HG03159 (cell line): ENCODE data around the gene GRID1.
"Not testable (repeated sequence)": the region's sequence is repeated elsewhere in the genome, so short reads cannot be mapped to it uniquely, and the experiment has no call there.

Experiments used
- ATAC-seq: cut with Tn5 transposase; IDR thresholded peaks from one replicate; pipeline ENCODE4 v1.9.1; 2021; ENCODE audit warnings: mild to moderate bottlenecking, moderate library complexity; ENCODE audit not compliant: unreplicated experiment

Gene GRID1

GRCh38 chr10:85976267-85976793 lies 390.3 kb downstream of the GRID1 start:
- no peak for ATAC-seq

GRCh38 chr10:85971494-85971893 lies 395.1 kb downstream of the GRID1 start:
- no peak for ATAC-seq

GRCh38 chr10:85967594-85967993 lies 399.0 kb downstream of the GRID1 start:
- ATAC-seq: no peak

GRCh38 chr10:85961479-85962067 lies 405.0 kb downstream of the GRID1 start:
- no peak for ATAC-seq

GRCh38 chr10:85961073-85961472 lies 405.5 kb downstream of the GRID1 start:
- ATAC-seq: no peak

- no peak for ATAC-seq
These were observed 407.4 kb downstream of the GRID1 start for GRCh38 chr10:85959239-85959638.

GRCh38 chr10:85950921-85951320 lies 415.7 kb downstream of the GRID1 start:
- ATAC-seq: no peak

- ATAC-seq: peak; percentile 89
These were observed 419.8 kb downstream of the GRID1 start for GRCh38 chr10:85946713-85947326.

- ATAC-seq: no peak
These were observed 430.4 kb downstream of the GRID1 start for GRCh38 chr10:85936161-85936560.

GRCh38 chr10:85934586-85934985 lies 432.0 kb downstream of the GRID1 start:
- no peak for ATAC-seq

- ATAC-seq: not testable (repeated sequence)
These were observed 436.6 kb downstream of the GRID1 start for GRCh38 chr10:85929993-85930392.

GRCh38 chr10:85927952-85928665 lies 438.5 kb downstream of the GRID1 start:
- no peak for ATAC-seq

GRCh38 chr10:85926986-85927385 lies 439.6 kb downstream of the GRID1 start:
- ATAC-seq: no peak

GRCh38 chr10:85926136-85926535 lies 440.5 kb downstream of the GRID1 start:
- ATAC-seq: no peak

- no peak for ATAC-seq
These were observed 441.3 kb downstream of the GRID1 start for GRCh38 chr10:85925201-85925750.

- ATAC-seq: no peak
These were observed 442.1 kb downstream of the GRID1 start for GRCh38 chr10:85924382-85925102.

GRCh38 chr10:85922356-85923129 lies 444.1 kb downstream of the GRID1 start:
- ATAC-seq: no peak

GRCh38 chr10:85921789-85922188 lies 444.8 kb downstream of the GRID1 start:
- ATAC-seq: no peak

- ATAC-seq: no peak
These were observed 446.3 kb downstream of the GRID1 start for GRCh38 chr10:85920311-85920710.

GRCh38 chr10:85919491-85920021 lies 447.0 kb downstream of the GRID1 start:
- ATAC-seq: no peak
